ENCODE measurements around the gene ZFPL1.

The ZFPL1 gene

GRCh38 chr11:65095974-65096806 lies 12.2 kb downstream of the ZFPL1 start, which contains the start of gene VPS51:
Gene VPS51, plus strand, starts transcription at chr11:65096214. Its CDS starts 37 bp downstream, at chr11:65096251.
- DNase-seq: peak; percentile 95

GRCh38 chr11:65096926-65097325 lies 12.9 kb downstream of the ZFPL1 start:
- no peak for DNase-seq

GRCh38 chr11:65100674-65101350 lies 16.8 kb downstream of the ZFPL1 start:
- no peak for DNase-seq

GRCh38 chr11:65102142-65103095 lies 18.4 kb downstream of the ZFPL1 start:
- DNase-seq: peak; percentile 88

GRCh38 chr11:65103476-65103875 lies 19.5 kb downstream of the ZFPL1 start:
- DNase-seq: no peak

GRCh38 chr11:65104628-65105027 lies 20.6 kb downstream of the ZFPL1 start:
- no peak for DNase-seq

GRCh38 chr11:65107078-65107477 lies 23.1 kb downstream of the ZFPL1 start:
- DNase-seq: no peak

- DNase-seq: no peak
Measured at GRCh38 chr11:65107751-65108468, 23.9 kb downstream of the ZFPL1 start.

GRCh38 chr11:65108469-65109123 lies 24.6 kb downstream of the ZFPL1 start:
- DNase-seq: no peak

GRCh38 chr11:65109231-65110198 lies 25.5 kb downstream of the ZFPL1 start:
- DNase-seq: no peak

- DNase-seq: peak; percentile 83
Measured at GRCh38 chr11:65110354-65110861, 26.4 kb downstream of the ZFPL1 start.

- no peak for DNase-seq
Measured at GRCh38 chr11:65111159-65111743, 27.2 kb downstream of the ZFPL1 start.

GRCh38 chr11:65111744-65112545 lies 27.9 kb downstream of the ZFPL1 start, which contains the start of gene TM7SF2:
Gene TM7SF2, plus strand, starts transcription at chr11:65111872. Its CDS starts 144 bp downstream, at chr11:65112016.
- DNase-seq: peak; percentile 97

- DNase-seq: peak; percentile 66
Measured at GRCh38 chr11:65112546-65113360, 28.7 kb downstream of the ZFPL1 start.

GRCh38 chr11:65113361-65113756 lies 29.3 kb downstream of the ZFPL1 start:
- no peak for DNase-seq

GRCh38 chr11:65113839-65114238 lies 29.8 kb downstream of the ZFPL1 start:
- DNase-seq: no peak

GRCh38 chr11:65114538-65115171 lies 30.6 kb downstream of the ZFPL1 start:
- DNase-seq: no peak

All from NCI-H1092 treated with DMSO at 0.1 percent for 48 hours (cell line).